ENCODE data around the gene ITPR1.

- no peak for TF ChIP-seq CTCF (conservative IDR thresholded peaks at IDR 0.05; ENCODE audit: low read length)
- no peak for TF ChIP-seq EZH2phosphoT487 (IDR thresholded peaks at IDR 0.05; ENCODE audit: borderline replicate concordance)
These were observed 21.2 kb upstream of the ITPR1 start for GRCh38 chr3:4471907-4472306.

Measured in Loucy (cell line).